GM19438 (cell line): Measurements from ENCODE around the gene OVAAL.

Experiments
- ATAC-seq: cut with Tn5 transposase; IDR thresholded peaks from one replicate; pipeline ENCODE4 v1.9.1; 2021; ENCODE audit warnings: low read depth; ENCODE audit not compliant: unreplicated experiment

The OVAAL gene

DNA sequence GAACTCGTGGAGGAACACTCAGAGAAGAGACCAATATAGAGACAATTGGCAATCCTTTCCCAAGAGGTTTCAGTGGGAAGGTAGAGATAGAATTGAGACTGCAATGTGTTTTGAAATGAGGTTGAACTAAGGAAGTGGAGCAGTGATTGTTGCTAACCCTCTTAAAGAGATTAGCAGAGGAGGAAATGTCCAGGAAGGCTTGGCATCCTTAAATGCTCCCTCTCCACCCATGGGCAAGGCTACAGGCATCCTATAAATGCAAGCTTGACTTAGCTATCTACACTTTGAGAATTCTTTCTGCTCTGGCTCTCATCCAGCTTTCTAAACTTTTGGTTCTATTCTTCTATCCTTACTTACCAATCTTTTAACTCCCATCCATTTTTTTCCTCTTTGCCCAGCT, 42.7 kb downstream of the OVAAL start:
- ATAC-seq, result no peak

DNA sequence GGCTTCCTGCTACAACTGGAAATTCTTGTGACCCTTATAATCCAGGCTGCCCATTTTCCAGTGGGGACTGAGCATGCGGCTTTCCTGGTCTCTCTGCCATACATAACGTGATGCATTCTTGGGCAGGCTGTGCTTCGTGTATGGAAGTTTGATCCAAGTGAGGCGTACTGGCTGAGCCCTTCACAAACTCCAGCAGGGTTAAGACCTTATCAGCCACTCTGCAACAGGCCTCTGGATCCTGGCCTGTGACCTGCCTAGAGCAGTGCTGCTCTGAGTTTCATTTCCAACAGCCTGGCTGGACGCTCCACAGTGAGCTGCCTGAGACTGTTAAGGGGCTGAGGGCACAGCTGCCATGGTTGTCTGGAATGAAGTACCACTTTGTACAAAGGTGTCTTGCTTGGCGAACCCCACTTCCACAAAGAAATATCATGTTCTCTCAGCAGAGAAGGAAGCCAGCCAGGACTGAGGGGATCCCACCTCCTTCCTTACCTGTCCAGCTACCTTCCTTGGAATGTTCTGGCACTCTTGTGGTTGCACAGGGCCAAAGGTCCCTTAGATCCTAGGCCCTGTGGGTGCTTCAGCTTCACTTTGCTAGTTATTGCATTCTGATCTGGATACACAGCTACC, 44.6 kb downstream of the OVAAL start:
- ATAC-seq, result no peak

DNA sequence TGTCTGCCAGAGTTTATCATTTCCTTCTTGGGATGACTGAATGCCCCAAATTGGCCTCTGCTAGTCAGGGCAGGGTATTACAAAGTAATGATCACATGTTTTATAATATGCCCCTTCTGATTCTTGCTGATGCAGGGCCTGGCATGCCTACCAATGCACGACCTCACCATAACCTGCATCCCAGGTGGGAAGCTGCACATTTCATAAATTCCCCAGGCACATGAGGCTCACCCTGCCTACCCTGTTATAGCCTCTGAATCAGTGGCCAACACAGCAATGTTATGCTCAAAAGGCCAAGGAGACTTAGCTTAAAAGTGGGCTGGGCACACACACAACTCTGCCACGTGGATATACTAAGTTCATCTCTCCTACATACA, 45.1 kb downstream of the OVAAL start:
- no peak for ATAC-seq

DNA sequence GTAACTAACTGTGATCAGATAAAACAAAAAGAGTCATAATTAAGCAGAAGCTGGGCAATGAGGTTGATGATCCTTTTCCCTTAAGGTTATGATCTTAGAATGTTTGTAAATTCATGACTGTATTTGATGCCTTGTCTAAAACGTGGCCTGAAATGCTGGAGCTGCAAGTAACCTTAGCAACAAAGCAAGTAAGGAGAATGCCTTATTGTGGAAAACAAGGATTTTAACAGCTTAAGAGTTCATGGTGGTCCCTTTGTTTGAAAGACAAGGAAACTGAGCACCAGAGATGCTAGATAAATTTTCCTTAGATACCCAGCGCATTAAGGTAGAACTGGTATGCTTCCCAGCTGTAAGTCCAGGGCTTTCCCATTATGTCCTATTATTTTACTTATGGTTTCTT, 47.4 kb downstream of the OVAAL start:
- ATAC-seq, result no peak

DNA sequence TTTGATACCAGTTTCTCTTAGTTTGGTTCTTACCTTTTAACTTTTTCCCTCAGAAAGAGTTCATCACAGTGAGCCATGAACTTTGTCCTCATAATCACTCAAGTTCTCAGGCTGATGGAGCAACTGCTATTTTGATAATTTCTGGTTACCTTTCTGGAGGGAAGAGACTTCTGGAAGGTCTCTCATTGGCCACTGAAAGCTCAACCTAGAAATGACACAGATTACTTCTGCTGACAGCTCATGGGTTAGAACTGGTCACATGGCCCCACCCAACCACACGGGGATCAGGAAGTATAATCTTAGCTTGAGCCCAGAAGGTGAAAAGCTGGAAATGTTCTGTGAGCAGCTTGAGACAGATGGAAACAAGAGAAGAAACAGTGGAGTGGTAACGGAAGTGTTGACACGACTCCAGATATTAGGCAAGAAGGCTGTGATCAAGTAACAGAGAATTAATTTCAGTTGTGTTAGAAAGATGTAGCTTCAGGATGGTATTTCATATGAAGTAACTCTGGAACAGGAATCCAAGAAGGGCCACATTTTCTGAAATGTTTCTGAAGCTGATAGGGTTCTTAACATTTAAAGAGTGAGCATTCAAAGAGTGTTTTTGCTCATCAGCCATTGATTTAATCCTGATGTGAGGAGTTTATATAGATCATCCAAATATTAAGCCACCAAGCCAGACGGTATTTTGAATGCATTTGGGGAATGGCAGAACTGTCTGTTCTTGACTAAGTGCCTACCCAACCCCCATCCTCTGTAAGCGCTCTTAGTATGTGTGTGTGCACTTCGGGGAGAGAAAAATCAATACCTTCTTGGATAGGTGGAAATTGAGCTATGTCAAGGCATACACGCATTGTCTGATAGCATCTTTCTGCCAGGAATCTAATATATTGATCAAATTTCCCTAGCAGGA, 51.1 kb downstream of the OVAAL start:
- no peak for ATAC-seq

DNA sequence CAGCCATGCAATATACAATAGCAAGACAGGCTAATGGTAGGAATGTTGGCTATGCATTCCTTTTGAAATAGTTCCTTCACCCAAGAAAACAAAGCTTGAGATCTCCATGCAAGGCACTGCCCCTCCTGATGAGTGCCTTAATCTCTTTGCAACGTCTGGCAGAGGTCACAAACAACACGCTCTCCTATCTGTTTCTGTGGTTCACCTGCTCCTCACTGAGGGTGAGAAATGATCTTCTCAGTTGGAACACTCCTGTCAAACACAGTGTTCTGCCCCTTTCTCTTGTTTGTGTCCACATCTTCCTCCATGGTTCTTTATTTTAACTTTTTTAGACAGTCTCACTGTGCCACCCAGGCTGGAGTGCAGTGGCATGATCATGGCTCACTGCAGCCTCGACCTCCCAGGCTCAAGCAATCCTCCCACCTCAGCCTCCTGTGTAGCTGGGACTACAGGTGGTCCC, 51.8 kb downstream of the OVAAL start:
- no peak for ATAC-seq

DNA sequence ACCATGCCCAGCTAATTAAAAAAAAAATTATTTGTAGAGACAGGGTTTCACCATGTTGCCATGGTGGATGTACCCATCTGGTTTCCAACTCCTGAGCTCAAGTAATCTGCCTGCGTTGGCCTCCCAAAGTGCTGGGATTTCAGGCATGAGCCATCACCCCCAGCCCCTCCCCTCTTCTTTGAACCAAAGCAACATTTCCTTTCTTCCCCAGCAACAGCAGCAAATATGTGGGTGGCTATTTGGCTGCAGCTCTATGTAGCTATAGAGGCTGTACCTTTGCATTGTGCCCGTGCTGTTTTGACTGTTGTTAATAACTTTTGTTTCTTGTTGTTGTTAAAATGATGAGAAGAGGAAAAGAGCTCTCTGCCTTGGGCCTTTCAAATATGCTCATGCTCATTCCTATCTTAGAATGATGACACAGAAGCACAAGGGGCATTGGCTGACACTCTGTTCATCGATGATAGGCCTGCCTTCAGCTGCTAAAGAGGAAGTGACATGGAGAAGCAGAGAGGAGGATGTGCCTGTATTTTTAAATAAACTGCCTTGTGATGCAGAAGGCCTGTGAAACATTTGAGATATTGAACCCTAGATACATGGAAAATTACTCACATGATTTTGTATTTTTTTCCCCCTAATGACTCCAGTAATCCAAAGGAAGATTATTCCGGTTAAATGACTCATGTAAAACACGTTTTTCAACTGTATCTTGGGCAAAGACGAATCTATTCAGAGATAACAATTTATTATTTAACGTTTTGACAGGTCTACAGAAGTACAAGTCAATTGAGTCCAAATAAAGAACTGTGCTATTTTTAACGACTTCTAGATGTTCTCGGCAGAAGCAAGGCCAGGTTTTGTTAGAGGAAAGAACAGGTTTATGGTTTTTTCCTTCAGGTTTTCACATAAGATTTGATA, 52.5 kb downstream of the OVAAL start:
- ATAC-seq, result no peak

DNA sequence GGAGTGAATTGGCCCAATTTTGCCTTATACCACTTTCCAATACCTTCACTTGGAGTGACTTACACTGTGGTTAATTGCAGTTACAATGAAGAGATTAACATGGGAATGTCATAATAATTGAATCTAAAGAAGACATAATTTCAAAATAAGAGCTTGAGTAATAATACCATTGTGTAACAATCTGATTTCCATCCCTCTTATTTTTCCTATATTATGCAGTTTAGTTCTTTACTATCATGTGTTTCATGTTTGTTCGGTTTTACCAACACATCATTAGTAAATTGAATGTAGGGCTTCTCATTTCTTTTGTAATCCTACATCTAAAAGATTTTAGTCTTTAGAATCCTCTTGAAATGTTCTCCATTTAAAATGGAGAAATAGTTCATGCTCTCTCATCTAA, 53.9 kb downstream of the OVAAL start:
- ATAC-seq, result no peak

DNA sequence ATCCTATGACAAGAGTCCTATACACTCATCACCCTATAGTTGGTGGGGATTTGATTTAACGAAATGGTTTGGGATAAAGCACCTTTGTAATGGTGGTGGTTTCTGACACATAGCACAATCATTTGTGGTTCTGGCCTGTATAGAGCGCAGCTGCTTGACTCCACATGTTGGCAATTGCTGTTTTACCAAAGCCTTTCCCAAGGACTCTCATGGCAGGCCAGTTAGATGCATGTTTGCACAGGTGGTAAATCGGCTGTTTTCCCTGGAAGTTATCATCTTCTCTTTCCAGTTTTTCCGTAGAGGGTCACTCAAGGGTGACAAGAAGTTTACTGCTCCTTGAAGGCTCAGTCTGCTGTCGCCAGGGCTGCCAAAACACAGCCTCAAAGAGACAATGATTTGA, 56.0 kb downstream of the OVAAL start:
- no peak for ATAC-seq

DNA sequence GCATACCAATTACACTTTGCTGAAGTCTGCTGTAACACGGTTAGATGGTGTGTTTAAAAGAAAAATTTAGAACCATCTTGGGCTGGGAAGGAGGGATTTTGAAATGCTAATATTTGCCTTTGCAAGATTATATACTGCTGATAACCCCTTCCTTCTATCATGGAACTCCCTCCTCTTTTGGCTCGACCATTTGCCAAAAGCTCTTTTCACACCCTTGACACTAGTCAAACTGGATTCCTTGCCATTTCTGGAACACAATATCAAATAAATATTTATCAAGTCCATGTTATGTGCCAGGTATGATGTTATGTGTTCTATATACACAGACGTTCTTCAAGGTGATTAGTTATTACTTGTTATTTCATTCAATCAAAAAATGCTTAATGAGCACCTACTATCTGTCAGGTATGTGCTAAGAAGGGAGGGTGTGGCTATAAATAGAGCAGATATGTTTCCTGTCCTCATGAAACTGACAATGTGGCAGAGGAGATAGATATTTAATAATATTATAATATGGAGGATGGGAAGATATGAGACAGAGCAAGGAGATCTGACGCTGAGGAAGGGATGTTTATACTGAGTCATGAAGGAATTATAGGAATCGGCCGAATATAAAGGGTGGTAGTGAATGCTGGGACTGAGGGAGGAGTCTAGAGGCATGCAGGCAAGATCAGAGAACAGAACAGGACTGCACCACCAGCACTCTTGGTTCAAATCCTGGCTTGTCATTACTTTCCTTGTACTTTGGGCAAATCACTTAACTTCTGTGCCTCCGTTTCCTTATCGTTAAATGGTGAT, 56.9 kb downstream of the OVAAL start:
- no peak for ATAC-seq
